Measurements from ENCODE around the gene SH3PXD2A. TPM values are rescaled to one million over a fixed set of nuclear protein-coding genes. Genes with fewer than 3 reads are reported as not detected.

Gene SH3PXD2A
- total RNA-seq, 2 donors from 2014 or later: 14.6 to 18.2 TPM

DNA sequence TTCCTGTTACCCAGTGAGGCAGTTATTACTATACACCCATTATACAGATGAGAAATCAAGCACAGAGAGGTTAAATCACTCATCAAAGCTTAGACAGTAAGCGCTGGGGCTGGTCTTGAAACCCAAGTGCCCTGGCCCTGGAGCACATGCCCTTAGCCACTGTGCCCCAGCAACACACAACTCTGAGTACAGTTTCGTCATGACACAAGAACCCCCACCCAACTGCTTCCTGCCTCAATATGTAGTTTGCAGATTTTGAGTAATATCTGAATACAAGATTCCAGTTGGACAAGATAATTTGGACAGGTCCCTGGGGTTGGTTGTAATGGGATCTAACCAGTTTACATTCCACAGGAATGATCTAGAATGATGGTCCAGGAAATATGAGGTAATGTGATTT is 62.8 kb downstream of the SH3PXD2A start:
- no peak for DNase-seq (ENCODE audit: low spot score)

DNA sequence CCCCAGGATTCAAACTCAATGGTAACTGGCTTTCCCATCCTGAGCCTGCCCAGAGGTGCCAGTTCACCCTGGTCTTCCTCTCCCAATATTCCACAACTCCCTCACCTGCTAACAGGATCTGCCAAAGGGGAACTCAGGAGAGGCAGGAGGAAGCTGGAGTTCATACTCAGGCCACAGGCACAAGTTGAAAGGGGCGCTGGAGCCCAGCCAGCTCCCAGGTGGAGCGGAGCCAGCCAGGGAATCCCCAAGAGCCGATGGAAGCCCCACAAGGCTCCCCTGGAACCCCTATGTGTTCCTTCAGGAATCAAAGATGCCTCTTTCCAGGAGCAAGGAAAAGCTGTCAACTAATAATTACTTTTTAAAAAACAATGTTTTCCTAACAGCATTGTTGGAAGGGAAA is 63.5 kb downstream of the SH3PXD2A start:
- TF ChIP-seq, protein P1, sequence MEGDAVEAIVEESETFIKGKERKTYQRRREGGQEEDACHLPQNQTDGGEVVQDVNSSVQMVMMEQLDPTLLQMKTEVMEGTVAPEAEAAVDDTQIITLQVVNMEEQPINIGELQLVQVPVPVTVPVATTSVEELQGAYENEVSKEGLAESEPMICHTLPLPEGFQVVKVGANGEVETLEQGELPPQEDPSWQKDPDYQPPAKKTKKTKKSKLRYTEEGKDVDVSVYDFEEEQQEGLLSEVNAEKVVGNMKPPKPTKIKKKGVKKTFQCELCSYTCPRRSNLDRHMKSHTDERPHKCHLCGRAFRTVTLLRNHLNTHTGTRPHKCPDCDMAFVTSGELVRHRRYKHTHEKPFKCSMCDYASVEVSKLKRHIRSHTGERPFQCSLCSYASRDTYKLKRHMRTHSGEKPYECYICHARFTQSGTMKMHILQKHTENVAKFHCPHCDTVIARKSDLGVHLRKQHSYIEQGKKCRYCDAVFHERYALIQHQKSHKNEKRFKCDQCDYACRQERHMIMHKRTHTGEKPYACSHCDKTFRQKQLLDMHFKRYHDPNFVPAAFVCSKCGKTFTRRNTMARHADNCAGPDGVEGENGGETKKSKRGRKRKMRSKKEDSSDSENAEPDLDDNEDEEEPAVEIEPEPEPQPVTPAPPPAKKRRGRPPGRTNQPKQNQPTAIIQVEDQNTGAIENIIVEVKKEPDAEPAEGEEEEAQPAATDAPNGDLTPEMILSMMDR (IDR thresholded peaks at IDR 0.05): no peak
- Histone ChIP-seq H3K4me1 (peaks cover 0 to 38% of the 10 kb centered on the region in 2 donors), H3K4me3 (no peak overlapping the region), H3K27ac (no peak overlapping the region), H3K36me3 (no peaks in the 10 kb centered on the region), H3K27me3 (no peaks in the 10 kb centered on the region), H3K9me3 (no peaks in the 10 kb centered on the region)
- no peak for DNase-seq (ENCODE audit: low spot score)

More for the DNA sequence above, 62.8 kb downstream of the SH3PXD2A start:
- H3K27me3 ChIP-seq: no peaks in the 10 kb centered on the region
- peaks cover 0 to 31% of the 10 kb centered on the region in 2 donors for H3K4me1 ChIP-seq
- TF ChIP-seq, protein P1 (IDR thresholded peaks at IDR 0.05): no peak
- H3K9me3 ChIP-seq: no peaks in the 10 kb centered on the region
- no peak overlapping the region for H3K27ac ChIP-seq
- no peak overlapping the region for H3K4me3 ChIP-seq
- no peaks in the 10 kb centered on the region for H3K36me3 ChIP-seq

DNA sequence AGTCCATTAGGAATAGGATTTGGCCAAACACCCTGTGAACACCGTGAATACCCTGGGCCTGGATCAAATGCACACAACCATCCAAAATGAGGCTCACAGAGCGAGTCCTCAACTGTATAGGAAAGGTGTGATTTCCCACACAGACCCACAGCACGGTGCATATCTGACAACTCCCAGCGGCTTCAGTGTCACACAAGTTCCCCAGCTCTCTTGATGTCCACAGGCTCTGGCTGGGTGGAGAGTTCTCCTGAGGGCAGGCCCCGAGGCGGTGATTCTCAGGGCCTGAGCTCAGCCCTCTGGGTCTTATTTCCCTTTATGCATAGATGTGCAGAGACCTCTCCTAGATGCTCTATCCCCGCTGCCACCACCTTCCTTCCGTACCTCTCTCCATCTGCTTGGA is 64.1 kb downstream of the SH3PXD2A start:
- Histone ChIP-seq H3K4me1 (peaks cover 0 to 38% of the 10 kb centered on the region in 2 donors), H3K4me3 (no peak overlapping the region), H3K27me3 (no peaks in the 10 kb centered on the region), H3K36me3 (no peaks in the 10 kb centered on the region), H3K27ac (no peak overlapping the region), H3K9me3 (no peaks in the 10 kb centered on the region)
- TF ChIP-seq, protein P1 (IDR thresholded peaks at IDR 0.05): no peak
- no peak for DNase-seq (ENCODE audit: low spot score)

DNA sequence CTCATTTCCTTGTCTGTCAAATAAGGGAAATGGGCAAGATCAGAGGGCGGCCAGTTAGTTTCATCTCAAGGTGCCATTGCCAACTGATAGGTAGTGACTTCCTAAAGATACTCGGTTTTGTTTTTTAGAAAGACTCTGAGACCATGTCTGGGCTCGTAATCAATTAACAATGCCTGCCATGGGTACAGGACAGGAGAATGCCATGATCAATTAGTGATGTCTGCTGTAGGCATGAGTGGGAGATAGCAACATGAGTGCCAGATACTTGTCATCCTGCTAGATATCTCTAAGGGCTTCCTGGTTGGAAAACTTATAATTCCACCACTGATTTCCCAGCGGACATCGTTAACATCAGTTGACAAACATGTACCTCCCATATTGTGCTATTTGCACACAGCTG is 64.8 kb downstream of the SH3PXD2A start:
- Histone ChIP-seq H3K4me1 (peaks cover 0 to 42% of the 10 kb centered on the region in 2 donors), H3K4me3 (no peak overlapping the region), H3K36me3 (no peaks in the 10 kb centered on the region), H3K27me3 (no peaks in the 10 kb centered on the region), H3K9me3 (no peaks in the 10 kb centered on the region), H3K27ac (no peak overlapping the region)
- TF ChIP-seq, protein P1 (IDR thresholded peaks at IDR 0.05): no peak
- DNase-seq (ENCODE audit: low spot score): no peak

DNA sequence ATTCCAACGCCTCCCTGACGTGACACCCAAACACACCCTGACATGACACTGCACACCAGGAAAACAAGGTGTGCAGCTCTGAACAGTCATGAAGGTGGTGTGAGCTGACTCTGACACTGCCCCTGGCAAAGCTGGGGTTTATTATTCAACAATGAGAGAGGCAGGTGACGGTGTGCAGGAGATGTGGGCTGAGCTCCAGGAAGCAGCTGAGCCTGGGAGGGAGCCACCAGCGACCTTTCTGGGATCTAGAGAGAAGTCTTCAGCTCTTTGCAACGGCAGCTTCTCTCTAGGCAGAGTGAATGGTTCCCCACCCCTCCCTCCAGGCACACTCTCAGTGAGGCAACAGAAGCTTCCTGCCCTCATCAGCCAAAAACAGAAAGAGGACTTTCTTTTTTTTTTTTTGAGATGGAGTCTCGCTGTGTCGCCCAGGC is 65.6 kb downstream of the SH3PXD2A start:
- no peaks in the 10 kb centered on the region for H3K9me3 ChIP-seq
- TF ChIP-seq, protein P1 (IDR thresholded peaks at IDR 0.05): no peak
- no peaks in the 10 kb centered on the region for H3K36me3 ChIP-seq
- no peak overlapping the region for H3K27ac ChIP-seq
- no peaks in the 10 kb centered on the region for H3K27me3 ChIP-seq
- no peak for DNase-seq (ENCODE audit: low spot score)
- H3K4me3 ChIP-seq: no peak overlapping the region
- H3K4me1 ChIP-seq: peaks cover 0 to 40% of the 10 kb centered on the region in 2 donors

DNA sequence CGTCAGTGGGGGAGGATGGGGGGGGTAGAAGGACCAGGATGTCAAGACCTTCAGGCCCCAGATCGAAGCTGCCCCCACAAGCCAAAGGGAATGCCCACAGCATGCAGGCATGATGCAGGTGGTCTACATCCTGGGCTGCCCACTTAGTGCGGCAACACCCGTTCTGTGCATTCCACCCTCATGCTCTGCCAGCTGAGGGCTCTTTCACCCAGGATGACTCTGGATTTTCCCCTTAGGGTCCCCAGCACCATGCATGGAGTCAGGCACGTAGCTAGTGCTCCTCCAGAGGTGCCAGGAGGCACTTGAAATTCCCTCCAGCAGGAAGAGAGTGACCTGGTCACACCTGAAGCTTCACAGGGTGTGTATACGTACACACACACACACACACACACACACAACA is 66.2 kb downstream of the SH3PXD2A start:
- Histone ChIP-seq H3K36me3 (no peaks in the 10 kb centered on the region), H3K9me3 (no peaks in the 10 kb centered on the region), H3K27me3 (no peaks in the 10 kb centered on the region), H3K4me3 (no peak overlapping the region), H3K4me1 (peaks cover 0 to 33% of the 10 kb centered on the region in 2 donors), H3K27ac (no peak overlapping the region)
- no peak for DNase-seq (ENCODE audit: low spot score)
- TF ChIP-seq, protein P1 (IDR thresholded peaks at IDR 0.05): no peak

Data from right atrium auricular region (tissue), 2 donors.